ENCODE data around the gene JPH4.
"Not testable (repeated sequence)": the region's sequence is repeated elsewhere in the genome, so short reads cannot be mapped to it uniquely, and the experiment has no call there.

JPH4 gene

DNA sequence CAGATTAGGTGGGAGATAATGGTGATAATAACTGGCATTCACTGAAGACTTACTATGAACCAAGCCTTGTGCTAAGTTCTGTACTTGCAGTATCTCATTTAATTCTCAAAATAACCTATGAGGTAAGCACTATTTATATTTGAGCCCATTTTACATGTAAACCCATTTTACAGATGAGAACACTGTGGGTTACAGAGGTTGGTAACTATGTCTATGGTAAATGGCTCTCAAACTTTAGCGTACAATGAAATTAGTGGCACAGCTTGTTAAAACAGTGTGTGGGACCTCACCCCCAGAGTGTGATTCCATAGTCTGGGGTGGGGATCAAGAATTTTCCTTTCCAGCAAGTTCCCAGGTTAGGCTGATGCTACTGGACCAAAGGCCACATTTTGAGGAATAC, 22.2 kb upstream of the JPH4 start:
- Histone ChIP-seq H3K9ac (ENCODE audit: low read length) (no peak overlapping the region), H4K20me1 (ENCODE audit: insufficient read depth, low read length) (no peaks in the 10 kb centered on the region), H3K27ac (ENCODE audit: low read depth, low read length, poor library complexity, severe bottlenecking) (no peak overlapping the region), H3K36me3 (ENCODE audit: insufficient read depth, low read length) (no peaks in the 10 kb centered on the region), H2AFZ (ENCODE audit: low read length) (no peak overlapping the region), H3K4me3 (ENCODE audit: low read depth, low read length, poor library complexity, severe bottlenecking) (no peak overlapping the region), H3F3A (ENCODE audit: insufficient read depth, low read length) (no peaks in the 10 kb centered on the region), H3K79me2 (ENCODE audit: insufficient read depth, low read length) (no peaks in the 10 kb centered on the region), H3K9me2 (ENCODE audit: low read depth, low read length) (no peaks in the 10 kb centered on the region), H3K4me1 (ENCODE audit: insufficient read depth, low read length, severe bottlenecking) (no peaks in the 10 kb centered on the region), H3K27me3 (ENCODE audit: insufficient read depth, low read length) (no peaks in the 10 kb centered on the region), H3K9me3 (ENCODE audit: low read length) (no peaks in the 10 kb centered on the region), H3K4me2 (ENCODE audit: low read length) (no peak overlapping the region)
- TF ChIP-seq, protein P1, sequence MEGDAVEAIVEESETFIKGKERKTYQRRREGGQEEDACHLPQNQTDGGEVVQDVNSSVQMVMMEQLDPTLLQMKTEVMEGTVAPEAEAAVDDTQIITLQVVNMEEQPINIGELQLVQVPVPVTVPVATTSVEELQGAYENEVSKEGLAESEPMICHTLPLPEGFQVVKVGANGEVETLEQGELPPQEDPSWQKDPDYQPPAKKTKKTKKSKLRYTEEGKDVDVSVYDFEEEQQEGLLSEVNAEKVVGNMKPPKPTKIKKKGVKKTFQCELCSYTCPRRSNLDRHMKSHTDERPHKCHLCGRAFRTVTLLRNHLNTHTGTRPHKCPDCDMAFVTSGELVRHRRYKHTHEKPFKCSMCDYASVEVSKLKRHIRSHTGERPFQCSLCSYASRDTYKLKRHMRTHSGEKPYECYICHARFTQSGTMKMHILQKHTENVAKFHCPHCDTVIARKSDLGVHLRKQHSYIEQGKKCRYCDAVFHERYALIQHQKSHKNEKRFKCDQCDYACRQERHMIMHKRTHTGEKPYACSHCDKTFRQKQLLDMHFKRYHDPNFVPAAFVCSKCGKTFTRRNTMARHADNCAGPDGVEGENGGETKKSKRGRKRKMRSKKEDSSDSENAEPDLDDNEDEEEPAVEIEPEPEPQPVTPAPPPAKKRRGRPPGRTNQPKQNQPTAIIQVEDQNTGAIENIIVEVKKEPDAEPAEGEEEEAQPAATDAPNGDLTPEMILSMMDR (IDR thresholded peaks at IDR 0.05; ENCODE audit: low read length) = no peak
- TF ChIP-seq EZH2 (IDR thresholded peaks at IDR 0.05; ENCODE audit: borderline replicate concordance, low read length) = no peak

DNA sequence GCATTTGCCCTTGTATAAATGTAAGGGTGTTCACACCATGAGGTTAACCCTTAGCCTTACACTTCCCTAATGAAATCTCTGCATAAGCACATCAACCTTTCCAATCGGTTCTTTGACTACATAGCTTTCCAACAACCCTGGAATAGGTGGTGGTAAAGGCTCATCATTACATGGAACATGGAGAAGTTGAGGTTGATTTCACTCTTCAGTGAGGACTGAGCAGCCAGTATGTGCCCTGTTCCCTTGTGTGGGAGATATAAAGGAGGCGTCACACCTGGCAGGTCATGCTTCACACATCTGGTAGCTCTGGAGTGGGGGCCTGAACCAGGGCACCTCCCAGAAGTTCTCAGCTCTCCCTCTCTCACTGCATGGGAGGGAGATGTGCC, 21.7 kb upstream of the JPH4 start:
- Histone ChIP-seq H3K9me2 (ENCODE audit: low read depth, low read length) (no peaks in the 10 kb centered on the region), H3K9ac (ENCODE audit: low read length) (no peak overlapping the region), H3F3A (ENCODE audit: insufficient read depth, low read length) (no peaks in the 10 kb centered on the region), H4K20me1 (ENCODE audit: insufficient read depth, low read length) (no peaks in the 10 kb centered on the region), H3K9me3 (ENCODE audit: low read length) (no peaks in the 10 kb centered on the region), H3K4me1 (ENCODE audit: insufficient read depth, low read length, severe bottlenecking) (no peaks in the 10 kb centered on the region), H3K4me3 (ENCODE audit: low read depth, low read length, poor library complexity, severe bottlenecking) (no peak overlapping the region), H3K27me3 (ENCODE audit: insufficient read depth, low read length) (no peaks in the 10 kb centered on the region), H2AFZ (ENCODE audit: low read length) (no peak overlapping the region), H3K4me2 (ENCODE audit: low read length) (no peak overlapping the region), H3K27ac (ENCODE audit: low read depth, low read length, poor library complexity, severe bottlenecking) (no peak overlapping the region), H3K36me3 (ENCODE audit: insufficient read depth, low read length) (no peaks in the 10 kb centered on the region), H3K79me2 (ENCODE audit: insufficient read depth, low read length) (no peaks in the 10 kb centered on the region)
- no peak for TF ChIP-seq EZH2 (IDR thresholded peaks at IDR 0.05; ENCODE audit: borderline replicate concordance, low read length)
- TF ChIP-seq, protein P1 (IDR thresholded peaks at IDR 0.05; ENCODE audit: low read length) = no peak

DNA sequence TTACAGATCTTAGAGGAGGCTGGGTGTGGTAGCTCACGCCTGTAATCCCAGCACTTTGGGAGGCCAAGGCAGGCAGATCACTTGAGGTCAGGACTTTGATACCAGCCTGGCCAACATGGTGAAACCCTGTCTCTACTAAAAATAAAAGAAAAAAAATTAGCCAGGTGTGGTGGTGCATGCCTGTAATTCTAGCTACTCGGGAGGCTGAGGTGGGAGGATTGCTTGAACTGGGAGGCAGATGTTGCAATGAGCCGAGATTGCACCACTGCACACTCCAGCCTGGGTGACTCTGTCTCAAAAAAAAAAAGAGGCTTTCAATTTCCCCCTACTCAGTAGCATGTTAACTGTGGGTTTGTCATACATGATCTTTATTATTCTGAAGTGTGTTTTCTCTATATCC, 15.6 kb upstream of the JPH4 start:
- not testable (repeated sequence) for H3K27ac ChIP-seq (ENCODE audit: low read depth, low read length, poor library complexity, severe bottlenecking); H2AFZ ChIP-seq (ENCODE audit: low read length); H3K36me3 ChIP-seq (ENCODE audit: insufficient read depth, low read length); H3K4me1 ChIP-seq (ENCODE audit: insufficient read depth, low read length, severe bottlenecking); H3K79me2 ChIP-seq (ENCODE audit: insufficient read depth, low read length); H3K4me2 ChIP-seq (ENCODE audit: low read length); H3K9me3 ChIP-seq (ENCODE audit: low read length); H3K4me3 ChIP-seq (ENCODE audit: low read depth, low read length, poor library complexity, severe bottlenecking); H3F3A ChIP-seq (ENCODE audit: insufficient read depth, low read length); H3K9me2 ChIP-seq (ENCODE audit: low read depth, low read length); H4K20me1 ChIP-seq (ENCODE audit: insufficient read depth, low read length); H3K27me3 ChIP-seq (ENCODE audit: insufficient read depth, low read length); H3K9ac ChIP-seq (ENCODE audit: low read length)

DNA sequence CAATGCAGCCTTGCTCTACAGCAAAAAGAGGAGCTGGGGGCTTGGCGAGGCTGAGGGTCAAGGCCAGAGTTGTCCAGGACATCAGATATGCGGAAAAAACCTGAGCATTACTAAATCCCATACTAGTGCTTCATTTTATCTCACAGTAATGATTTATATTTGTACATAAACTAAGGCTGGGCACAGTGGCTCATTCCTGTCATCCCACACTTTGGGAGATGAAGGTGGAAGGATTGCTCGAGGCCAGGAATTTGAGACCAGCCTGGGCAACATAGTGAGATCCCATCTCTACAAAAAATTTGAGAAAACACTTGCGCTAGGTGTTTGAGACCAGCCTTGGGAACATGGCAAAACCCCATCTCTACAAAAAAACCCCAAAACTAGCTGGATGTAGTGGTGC, 11.6 kb upstream of the JPH4 start:
- Histone ChIP-seq H3K79me2 (ENCODE audit: insufficient read depth, low read length) (no peaks in the 10 kb centered on the region), H3F3A (ENCODE audit: insufficient read depth, low read length) (no peaks in the 10 kb centered on the region), H3K36me3 (ENCODE audit: insufficient read depth, low read length) (no peaks in the 10 kb centered on the region), H3K9ac (ENCODE audit: low read length) (no peak overlapping the region), H3K9me3 (ENCODE audit: low read length) (no peaks in the 10 kb centered on the region), H2AFZ (ENCODE audit: low read length) (no peak overlapping the region), H3K4me3 (ENCODE audit: low read depth, low read length, poor library complexity, severe bottlenecking) (no peak overlapping the region), H4K20me1 (ENCODE audit: insufficient read depth, low read length) (no peaks in the 10 kb centered on the region), H3K27ac (ENCODE audit: low read depth, low read length, poor library complexity, severe bottlenecking) (no peak overlapping the region), H3K9me2 (ENCODE audit: low read depth, low read length) (no peaks in the 10 kb centered on the region), H3K27me3 (ENCODE audit: insufficient read depth, low read length) (no peaks in the 10 kb centered on the region), H3K4me1 (ENCODE audit: insufficient read depth, low read length, severe bottlenecking) (no peaks in the 10 kb centered on the region), H3K4me2 (ENCODE audit: low read length) (no peak overlapping the region)
- TF ChIP-seq EZH2 (IDR thresholded peaks at IDR 0.05; ENCODE audit: borderline replicate concordance, low read length) = no peak
- TF ChIP-seq, protein P1 (IDR thresholded peaks at IDR 0.05; ENCODE audit: low read length) = no peak
